A673 (cell line): ENCODE data around the gene WDFY4. TPM values are rescaled to one million over a fixed set of nuclear protein-coding genes. Genes with fewer than 3 reads are reported as not detected.

Experiments
- BruUV-seq: library from RNA; stranded (reverse); fragments of 400-500 nt; replicated peaks from 2 replicates; lab custom pipeline; 2021; lab: Mats Ljungman, UMichigan
- CTCF ChIA-PET: fragments of 300-600 bp; sonication (Branson Sonifier 250); formaldehyde crosslinking; loops from one replicate; lab custom pipeline; 2022; ENCODE audit warnings: antibody characterized with exemption; lab: Charles Lee
- POLR2A ChIA-PET: fragments of 300-600 bp; sonication (Branson Sonifier 250); formaldehyde crosslinking; loops from one replicate; lab custom pipeline; 2022; ENCODE audit warnings: antibody characterized with exemption; ENCODE audit not compliant: low non-redundant PET; lab: Charles Lee
- DNase-seq: peaks from one replicate; pipeline ENCODE4 v3.0.0-alpha.2; 2015; ENCODE audit warnings: low spot score
- H3K27ac ChIP-seq: fragments of 200-600 bp; sonication (generic); 2 replicates; pipeline ENCODE4 v1.5.1; 2016; ENCODE audit warnings: mixed run types, low read depth, mild to moderate bottlenecking, mixed read lengths, antibody characterized with exemption, low read length; ENCODE audit not compliant: poor library complexity, severe bottlenecking
- H3K27me3 ChIP-seq: fragments of 200-600 bp; sonication (generic); replicated peaks from 2 replicates; pipeline ENCODE4 v1.6.1; 2017; ENCODE audit warnings: mixed run types, low read depth, mild to moderate bottlenecking, mixed read lengths, antibody characterized with exemption, low read length; ENCODE audit not compliant: insufficient read depth, poor library complexity
- H3K36me3 ChIP-seq: fragments of 200-600 bp; sonication (generic); 2 replicates; pipeline ENCODE4 v1.6.1; 2016; ENCODE audit warnings: mixed run types, mild to moderate bottlenecking, mixed read lengths, antibody characterized with exemption, low read length; ENCODE audit not compliant: insufficient read depth, poor library complexity, severe bottlenecking
- H3K4me1 ChIP-seq: fragments of 200-600 bp; sonication (generic); 2 replicates; pipeline ENCODE4 v1.6.1; 2017; ENCODE audit warnings: mixed run types, mild to moderate bottlenecking, mixed read lengths, antibody characterized with exemption, low read length; ENCODE audit not compliant: insufficient read depth, poor library complexity, severe bottlenecking
- H3K4me3 ChIP-seq: fragments of 200-600 bp; sonication (generic); 2 replicates; pipeline ENCODE4 v1.5.1; 2016; ENCODE audit warnings: low read depth, mixed run types, mild to moderate bottlenecking, mixed read lengths, low read length; ENCODE audit not compliant: poor library complexity, severe bottlenecking
- H3K9me3 ChIP-seq: fragments of 200-600 bp; sonication (generic); 2 replicates; pipeline ENCODE4 v1.6.1; 2016; ENCODE audit warnings: mixed run types, low read depth, mild to moderate bottlenecking, mixed read lengths, antibody characterized with exemption, low read length; ENCODE audit not compliant: poor library complexity, severe bottlenecking
- EZH2 ChIP-seq: fragments of 200-600 bp; sonication (generic); IDR thresholded peaks from 2 replicates; pipeline ENCODE4 v1.6.1; 2017; ENCODE audit warnings: borderline replicate concordance, low read depth, mild to moderate bottlenecking, mixed read lengths, antibody characterized with exemption, low read length; ENCODE audit not compliant: poor library complexity, severe bottlenecking
- intact Hi-C: fragments of 100-400 bp; cut with micrococcal nuclease; formaldehyde crosslinking; loops from one replicate; pipeline ENCODE4 v1.10.0; 2022; ENCODE audit not compliant: unreplicated experiment
- total RNA-seq: library from RNA; stranded (reverse); gene quantifications from 2 replicates; pipeline ENCODE4 v1.2.3, GENCODE V29; 2021
- TF ChIP-seq, protein P1 (sequence below): fragments of 300-800, 200-600 bp; sonication (generic); conservative IDR thresholded peaks from 2 replicates; pipeline ENCODE4 v1.5.1; 2017; ENCODE audit warnings: low read depth, mild to moderate bottlenecking, antibody characterized with exemption, low read length, moderate library complexity, mixed read lengths

WDFY4 gene
- total RNA-seq, 1 experiment from 2014 or later, result not detected

DNA sequence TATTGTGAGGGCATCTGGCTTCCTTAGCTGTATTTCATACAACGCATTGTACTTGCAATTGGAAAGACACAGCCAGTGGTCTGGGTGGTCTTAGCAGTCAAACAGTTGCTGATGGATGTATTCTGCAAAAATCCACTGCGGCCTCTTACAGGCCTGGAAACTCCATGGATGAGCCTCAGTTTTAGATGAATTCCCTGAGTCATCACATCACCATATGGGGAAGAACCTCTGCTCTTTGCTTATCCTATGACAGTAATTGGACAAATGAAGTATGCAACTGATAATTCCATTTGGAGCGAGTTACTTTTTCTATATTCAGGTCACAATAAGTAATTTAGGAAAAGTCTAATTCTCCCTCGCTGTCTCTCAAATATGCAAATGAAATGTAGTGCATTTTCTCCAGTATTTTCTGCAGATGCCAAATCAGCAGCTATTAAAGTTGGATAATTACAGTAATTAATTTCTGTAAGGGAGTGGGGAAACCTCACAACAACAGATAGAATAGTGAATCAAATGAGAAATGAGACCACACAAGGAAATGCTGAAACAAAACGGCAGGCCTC lies 78.8 kb downstream of the WDFY4 start:
- Histone ChIP-seq H3K4me1 (no peaks in the 10 kb centered on the region), H3K27ac (no peak overlapping the region), H3K36me3 (no peaks in the 10 kb centered on the region), H3K27me3 (no peaks in the 10 kb centered on the region), H3K4me3 (no peak overlapping the region), H3K9me3 (no peaks in the 10 kb centered on the region)
- DNase-seq, result no peak
- TF ChIP-seq, protein P1, sequence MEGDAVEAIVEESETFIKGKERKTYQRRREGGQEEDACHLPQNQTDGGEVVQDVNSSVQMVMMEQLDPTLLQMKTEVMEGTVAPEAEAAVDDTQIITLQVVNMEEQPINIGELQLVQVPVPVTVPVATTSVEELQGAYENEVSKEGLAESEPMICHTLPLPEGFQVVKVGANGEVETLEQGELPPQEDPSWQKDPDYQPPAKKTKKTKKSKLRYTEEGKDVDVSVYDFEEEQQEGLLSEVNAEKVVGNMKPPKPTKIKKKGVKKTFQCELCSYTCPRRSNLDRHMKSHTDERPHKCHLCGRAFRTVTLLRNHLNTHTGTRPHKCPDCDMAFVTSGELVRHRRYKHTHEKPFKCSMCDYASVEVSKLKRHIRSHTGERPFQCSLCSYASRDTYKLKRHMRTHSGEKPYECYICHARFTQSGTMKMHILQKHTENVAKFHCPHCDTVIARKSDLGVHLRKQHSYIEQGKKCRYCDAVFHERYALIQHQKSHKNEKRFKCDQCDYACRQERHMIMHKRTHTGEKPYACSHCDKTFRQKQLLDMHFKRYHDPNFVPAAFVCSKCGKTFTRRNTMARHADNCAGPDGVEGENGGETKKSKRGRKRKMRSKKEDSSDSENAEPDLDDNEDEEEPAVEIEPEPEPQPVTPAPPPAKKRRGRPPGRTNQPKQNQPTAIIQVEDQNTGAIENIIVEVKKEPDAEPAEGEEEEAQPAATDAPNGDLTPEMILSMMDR, result no peak
- TF ChIP-seq EZH2, result no peak
- BruUV-seq, result no TSS peak
- intact Hi-C loops, result no loop called here
- POLR2A ChIA-PET, result no interaction called here
- CTCF ChIA-PET, result no interaction called here

DNA sequence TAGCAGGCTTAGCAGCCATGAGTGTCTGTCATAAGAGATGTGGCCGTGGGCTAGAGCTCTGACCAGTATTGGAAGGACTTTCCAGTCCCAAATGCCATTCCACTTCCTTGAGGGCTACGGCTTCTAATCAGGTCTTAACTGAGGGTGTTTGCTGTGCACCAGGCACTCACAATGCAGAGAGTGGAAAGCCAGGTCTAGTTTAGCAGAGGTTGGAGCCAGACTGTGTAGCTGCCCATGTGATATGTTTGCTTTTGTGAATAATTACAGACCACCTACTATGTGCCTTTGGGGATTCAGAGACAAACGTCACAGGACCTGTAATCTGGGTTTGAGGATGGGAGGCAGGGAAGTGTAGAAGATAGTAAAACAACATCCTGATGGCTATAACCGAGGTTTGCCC lies 79.8 kb downstream of the WDFY4 start:
- no peak overlapping the region for H3K27ac ChIP-seq
- no peaks in the 10 kb centered on the region for H3K36me3 ChIP-seq
- no TSS peak for BruUV-seq
- H3K9me3 ChIP-seq, result no peaks in the 10 kb centered on the region
- no peaks in the 10 kb centered on the region for H3K4me1 ChIP-seq
- no peaks in the 10 kb centered on the region for H3K27me3 ChIP-seq
- ChIA-PET POLR2A (no interaction called here), CTCF (no interaction called here)
- DNase-seq, result no peak
- no peak for TF ChIP-seq EZH2
- TF ChIP-seq, protein P1, result no peak
- no peak overlapping the region for H3K4me3 ChIP-seq
- intact Hi-C loops, result no loop called here

DNA sequence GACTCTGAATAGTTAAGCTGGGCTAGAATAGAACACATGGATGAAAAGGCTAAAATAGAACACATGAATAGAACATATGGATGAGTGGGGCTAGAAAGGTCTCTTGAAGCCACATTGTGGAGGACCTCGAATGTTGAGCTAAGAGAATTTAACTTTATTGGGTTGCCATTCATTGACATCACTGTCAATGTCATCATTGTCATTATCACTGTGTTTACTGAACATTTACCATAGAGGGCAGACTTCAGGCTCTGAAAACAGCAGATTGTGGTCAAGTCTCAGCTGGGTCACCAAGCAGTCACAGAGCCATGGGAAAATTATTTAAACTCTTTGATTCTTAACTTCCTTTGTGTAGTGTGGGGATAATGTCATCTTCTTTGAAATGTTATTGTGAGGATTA lies 80.4 kb downstream of the WDFY4 start:
- no peak for DNase-seq
- Histone ChIP-seq H3K27me3 (no peaks in the 10 kb centered on the region), H3K27ac (no peak overlapping the region), H3K4me1 (no peaks in the 10 kb centered on the region), H3K36me3 (no peaks in the 10 kb centered on the region), H3K9me3 (no peaks in the 10 kb centered on the region), H3K4me3 (no peak overlapping the region)
- intact Hi-C loops, result no loop called here
- POLR2A ChIA-PET, result no interaction called here
- TF ChIP-seq EZH2, result no peak
- TF ChIP-seq, protein P1, result no peak; the same call in 1 of the 2 replicates
- BruUV-seq, result no TSS peak
- CTCF ChIA-PET, result no interaction called here
